PFSK-1 (cell line): ENCODE data around the gene KIAA0232.

Experiments used
- FOXP2 ChIP-seq: optimal IDR thresholded peaks from 2 replicates; pipeline ENCODE3; 2011; ENCODE audit warnings: borderline replicate concordance, control low read depth, inconsistent platforms; ENCODE audit not compliant: insufficient read depth; ENCODE audit errors: extremely low read length, extremely low read depth
- POLR2AphosphoS5 ChIP-seq: IDR thresholded peaks from 2 replicates; pipeline ENCODE4 v1.6.1; 2012; ENCODE audit warnings: low read depth, mild to moderate bottlenecking, control low read depth, low read length, moderate library complexity
- SIN3A ChIP-seq: IDR thresholded peaks from 2 replicates; pipeline ENCODE4 v1.6.1; 2012; ENCODE audit warnings: mild to moderate bottlenecking, low read length, moderate library complexity, borderline replicate concordance; ENCODE audit not compliant: insufficient read depth
- TAF1 ChIP-seq: IDR thresholded peaks from 2 replicates; pipeline ENCODE4 v1.6.1; 2012; ENCODE audit warnings: low read length, control low read depth, borderline replicate concordance; ENCODE audit not compliant: insufficient read depth
- TF ChIP-seq, protein P1 (sequence below), 2 experiments: IDR thresholded peaks; 2 replicates each; pipeline versions ENCODE4 v1.6.1 to v1.8.0; 2011 to 2012; ENCODE audit warnings: low read depth in 2 of 2, low read length in 2 of 2, control low read depth in 1 of 2, inconsistent platforms in 1 of 2, mild to moderate bottlenecking in 1 of 2, moderate library complexity in 1 of 2; ENCODE audit not compliant: insufficient read depth in 1 of 2

DNA sequence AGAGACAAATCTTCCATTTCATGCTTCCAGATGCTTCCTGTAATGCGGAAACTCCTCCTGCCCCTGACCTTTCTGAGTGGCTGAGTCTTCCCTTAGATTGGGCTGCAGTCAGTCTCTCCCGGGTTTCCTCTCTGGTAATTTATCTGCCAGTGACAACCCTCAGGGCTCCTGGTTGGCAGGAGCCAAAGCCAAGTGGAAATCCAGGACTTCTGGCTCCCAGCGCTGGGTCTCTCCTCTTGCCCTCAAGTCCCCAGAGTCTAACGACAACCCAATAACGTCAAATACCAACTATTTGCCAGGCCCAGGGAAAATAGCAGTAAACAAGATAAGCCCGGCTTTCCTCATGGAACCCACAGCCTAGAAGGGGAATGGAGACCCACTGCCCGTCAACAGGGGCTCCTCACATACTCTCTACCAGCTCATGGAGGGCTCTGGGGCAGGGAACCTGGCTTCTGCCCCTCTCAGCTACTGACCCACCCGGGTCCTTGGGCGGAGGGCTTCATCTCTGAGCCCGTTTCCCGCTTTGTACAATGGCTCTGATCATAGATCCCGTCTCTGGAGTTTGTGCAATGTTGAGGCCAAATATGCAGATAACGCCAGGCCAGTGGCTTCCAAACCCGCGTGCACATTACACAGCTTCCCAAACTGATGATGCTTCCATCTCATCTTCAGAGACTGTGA, 126.0 kb downstream of the KIAA0232 start:
- TF ChIP-seq, protein P1, sequence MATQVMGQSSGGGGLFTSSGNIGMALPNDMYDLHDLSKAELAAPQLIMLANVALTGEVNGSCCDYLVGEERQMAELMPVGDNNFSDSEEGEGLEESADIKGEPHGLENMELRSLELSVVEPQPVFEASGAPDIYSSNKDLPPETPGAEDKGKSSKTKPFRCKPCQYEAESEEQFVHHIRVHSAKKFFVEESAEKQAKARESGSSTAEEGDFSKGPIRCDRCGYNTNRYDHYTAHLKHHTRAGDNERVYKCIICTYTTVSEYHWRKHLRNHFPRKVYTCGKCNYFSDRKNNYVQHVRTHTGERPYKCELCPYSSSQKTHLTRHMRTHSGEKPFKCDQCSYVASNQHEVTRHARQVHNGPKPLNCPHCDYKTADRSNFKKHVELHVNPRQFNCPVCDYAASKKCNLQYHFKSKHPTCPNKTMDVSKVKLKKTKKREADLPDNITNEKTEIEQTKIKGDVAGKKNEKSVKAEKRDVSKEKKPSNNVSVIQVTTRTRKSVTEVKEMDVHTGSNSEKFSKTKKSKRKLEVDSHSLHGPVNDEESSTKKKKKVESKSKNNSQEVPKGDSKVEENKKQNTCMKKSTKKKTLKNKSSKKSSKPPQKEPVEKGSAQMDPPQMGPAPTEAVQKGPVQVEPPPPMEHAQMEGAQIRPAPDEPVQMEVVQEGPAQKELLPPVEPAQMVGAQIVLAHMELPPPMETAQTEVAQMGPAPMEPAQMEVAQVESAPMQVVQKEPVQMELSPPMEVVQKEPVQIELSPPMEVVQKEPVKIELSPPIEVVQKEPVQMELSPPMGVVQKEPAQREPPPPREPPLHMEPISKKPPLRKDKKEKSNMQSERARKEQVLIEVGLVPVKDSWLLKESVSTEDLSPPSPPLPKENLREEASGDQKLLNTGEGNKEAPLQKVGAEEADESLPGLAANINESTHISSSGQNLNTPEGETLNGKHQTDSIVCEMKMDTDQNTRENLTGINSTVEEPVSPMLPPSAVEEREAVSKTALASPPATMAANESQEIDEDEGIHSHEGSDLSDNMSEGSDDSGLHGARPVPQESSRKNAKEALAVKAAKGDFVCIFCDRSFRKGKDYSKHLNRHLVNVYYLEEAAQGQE (IDR thresholded peaks at IDR 0.05; ENCODE audit: insufficient read depth in 1 of 2, low read depth in 2 of 2, low read length in 2 of 2) = no peak
- TF ChIP-seq SIN3A (no peak), POLR2AphosphoS5 (no peak), TAF1 (no peak), FOXP2 (no peak)
